Measurements from ENCODE around the gene KRTAP5-5.
"Not testable (repeated sequence)": the region's sequence is repeated elsewhere in the genome, so short reads cannot be mapped to it uniquely, and the experiment has no call there.

The KRTAP5-5 gene, protein sequence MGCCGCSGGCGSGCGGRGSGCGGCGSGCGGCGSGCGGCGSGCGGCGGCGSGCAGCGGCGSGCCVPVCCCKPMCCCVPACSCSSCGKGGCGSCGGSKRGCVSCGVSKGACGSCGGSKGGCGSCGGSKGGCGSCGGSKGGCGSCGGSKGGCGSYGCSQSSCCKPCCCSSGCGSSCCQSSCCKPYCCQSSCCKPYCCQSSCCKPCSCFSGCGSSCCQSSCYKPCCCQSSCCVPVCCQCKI

DNA sequence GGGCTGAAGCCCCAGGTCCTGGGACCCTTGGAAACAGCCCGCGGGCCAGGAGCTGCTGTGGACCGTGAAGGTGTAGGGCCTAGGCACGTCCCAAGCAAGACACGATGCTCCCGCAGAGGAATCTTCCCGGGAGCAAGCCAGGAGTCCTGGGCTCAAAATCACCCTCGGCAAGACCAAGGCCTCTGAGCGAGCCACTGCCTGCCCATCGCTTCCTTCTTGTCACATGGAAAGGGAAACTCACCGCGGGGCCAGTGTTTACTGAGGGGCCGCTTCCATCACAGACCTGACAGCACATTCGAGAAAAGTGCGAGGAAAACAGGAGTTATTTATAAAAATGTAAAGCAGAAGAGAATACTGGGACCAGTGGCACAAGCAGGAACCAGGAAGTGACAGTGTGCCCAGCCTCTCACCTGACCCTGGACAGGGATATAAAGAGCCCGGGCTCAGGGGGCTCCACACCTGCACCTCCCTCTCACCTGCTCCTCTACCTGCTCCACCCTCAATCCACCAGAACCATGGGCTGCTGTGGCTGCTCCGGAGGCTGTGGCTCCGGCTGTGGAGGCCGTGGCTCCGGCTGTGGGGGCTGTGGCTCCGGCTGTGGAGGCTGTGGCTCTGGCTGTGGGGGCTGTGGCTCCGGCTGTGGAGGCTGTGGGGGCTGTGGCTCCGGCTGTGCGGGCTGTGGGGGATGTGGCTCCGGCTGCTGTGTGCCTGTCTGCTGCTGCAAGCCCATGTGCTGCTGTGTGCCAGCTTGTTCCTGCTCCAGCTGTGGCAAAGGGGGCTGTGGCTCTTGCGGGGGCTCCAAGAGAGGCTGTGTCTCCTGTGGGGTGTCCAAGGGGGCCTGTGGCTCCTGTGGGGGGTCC is at the start of gene KRTAP5-5:
Gene KRTAP5-5, plus strand, starts transcription at position 450 of the 860 bp plus-strand sequence. Its CDS starts 66 bp downstream, at position 516.
- no peak for DNase-seq

DNA sequence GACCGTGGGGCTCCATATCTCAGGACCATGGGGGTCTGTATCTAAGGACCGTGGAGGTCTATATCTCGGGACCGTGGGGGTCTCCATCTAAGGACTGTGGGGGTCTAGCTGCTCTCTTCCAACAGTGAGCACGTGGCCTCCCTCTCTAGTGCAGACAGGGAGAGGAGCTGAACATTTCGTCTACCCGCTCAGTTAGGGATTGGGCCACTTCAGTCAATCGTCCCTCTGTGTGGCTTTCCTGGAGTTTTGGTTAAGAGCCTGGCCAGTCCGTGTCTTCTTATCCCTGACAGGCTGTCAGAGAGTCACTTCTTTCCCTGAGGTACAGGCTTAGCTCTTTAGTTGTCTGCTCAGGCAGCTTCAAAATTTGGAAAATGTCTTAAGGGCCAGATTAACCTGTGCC is 47.6 kb upstream of the KRTAP5-5 start:
- DNase-seq = no peak

DNA sequence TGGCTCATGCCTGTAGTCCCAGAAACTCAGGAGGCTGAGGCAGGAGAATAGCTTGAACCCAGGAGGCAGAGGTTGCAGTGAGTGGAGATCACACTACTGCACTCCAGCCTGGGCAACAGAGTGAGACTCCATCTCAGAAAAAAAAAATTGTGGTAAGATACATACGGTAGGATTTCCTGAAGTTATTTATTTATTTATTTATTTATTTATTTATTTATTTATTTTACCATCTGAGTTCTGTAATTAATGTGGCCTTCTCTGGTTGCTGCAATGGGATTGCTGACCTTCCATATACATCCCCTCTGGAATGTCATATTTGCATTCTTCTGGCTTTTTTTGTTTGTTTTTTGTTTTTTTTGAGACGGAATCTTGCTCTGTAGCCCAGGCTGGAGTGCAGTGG is 46.7 kb upstream of the KRTAP5-5 start:
- not testable (repeated sequence) for DNase-seq

DNA sequence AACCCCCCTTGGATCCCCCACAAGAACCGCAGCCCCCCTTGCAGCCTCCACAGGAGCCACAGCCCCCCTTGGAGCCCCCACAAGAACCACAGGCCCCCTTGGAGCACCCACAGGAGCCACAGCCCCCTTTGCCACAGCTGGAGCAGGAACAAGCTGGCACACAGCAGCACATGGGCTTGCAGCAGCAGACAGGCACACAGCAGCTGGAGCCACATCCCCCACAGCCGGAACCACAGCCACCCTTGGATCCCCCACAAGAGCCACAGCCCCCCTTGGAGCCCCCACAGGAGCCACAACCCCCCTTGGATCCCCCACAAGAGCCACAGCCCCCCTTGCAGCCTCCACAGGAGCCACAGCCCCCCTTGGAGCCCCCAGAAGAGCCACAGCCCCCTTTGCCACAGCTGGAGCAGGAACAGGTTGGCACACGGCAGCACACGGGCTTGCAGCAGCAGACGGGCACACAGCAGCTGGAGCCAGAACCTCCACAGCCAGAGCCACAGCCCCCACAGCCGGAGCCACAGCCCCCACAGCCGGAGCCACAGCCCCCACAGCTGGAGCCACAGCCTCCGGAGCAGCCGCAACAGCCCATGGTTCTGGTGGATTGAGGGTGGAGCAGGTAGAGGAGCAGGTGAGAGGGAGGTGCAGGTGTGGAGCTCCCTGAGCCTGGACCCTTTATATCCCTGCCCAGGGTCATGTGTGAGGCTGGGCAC is 44.8 kb upstream of the KRTAP5-5 start, which contains the start of gene KRTAP5-1:
Gene KRTAP5-1, minus strand, starts transcription at position 623 of the 710 bp plus-strand sequence. Its CDS starts 34 bp downstream, at position 589.
- not testable (repeated sequence) for DNase-seq

DNA sequence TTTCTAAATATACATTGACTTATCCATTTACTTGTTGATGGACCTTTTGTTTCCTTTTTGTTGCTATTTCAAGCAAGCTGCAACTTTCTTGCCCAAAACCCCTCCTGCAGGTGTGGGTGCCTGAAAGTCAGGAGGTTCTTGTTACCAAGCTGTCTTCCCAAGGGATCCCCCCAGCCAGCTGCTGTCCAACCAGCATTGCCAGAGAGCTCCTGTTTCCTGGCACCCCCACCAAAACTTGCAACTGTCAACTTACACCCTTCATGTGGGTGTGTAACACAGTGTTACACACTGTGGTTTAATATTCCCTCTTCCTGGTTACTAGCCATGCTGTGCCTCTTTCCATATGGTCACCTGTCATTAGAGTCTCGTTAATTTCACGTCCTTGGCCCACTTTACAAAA is 42.9 kb upstream of the KRTAP5-5 start:
- DNase-seq = no peak

DNA sequence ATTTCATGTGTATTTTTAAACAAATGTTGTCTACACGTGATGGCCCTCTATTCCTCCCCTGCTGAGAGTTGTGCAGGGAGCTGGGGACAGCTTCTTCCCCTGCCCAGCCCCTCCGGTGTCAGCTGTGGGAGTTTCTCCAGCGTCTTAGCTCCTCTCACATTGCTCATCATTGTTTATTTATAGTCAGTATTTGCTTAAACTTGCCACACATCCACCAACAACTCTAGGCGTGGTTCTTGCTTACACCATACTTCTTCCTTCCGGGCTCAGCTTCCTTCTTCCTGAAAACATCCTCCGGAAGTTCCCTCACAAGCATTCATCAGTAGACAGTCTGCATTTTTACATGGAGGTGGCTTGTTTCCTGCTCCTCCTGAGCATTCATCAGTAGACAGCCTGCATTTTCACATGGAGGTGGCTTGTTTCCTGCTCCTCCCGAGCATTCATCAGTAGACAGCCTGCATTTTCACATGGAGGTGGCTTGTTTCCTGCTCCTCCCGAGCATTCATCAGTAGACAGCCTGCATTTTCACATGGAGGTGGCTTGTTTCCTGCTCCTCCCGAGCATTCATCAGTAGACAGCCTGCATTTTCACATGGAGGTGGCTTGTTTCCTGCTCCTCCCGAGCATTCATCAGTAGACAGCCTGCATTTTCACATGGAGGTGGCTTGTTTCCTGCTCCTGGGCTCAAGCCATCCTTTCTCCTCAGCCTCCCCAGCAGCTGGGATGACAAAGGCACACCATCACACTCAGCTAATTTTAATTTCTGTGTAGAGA is 40.2 kb upstream of the KRTAP5-5 start:
- DNase-seq = not testable (repeated sequence)

DNA sequence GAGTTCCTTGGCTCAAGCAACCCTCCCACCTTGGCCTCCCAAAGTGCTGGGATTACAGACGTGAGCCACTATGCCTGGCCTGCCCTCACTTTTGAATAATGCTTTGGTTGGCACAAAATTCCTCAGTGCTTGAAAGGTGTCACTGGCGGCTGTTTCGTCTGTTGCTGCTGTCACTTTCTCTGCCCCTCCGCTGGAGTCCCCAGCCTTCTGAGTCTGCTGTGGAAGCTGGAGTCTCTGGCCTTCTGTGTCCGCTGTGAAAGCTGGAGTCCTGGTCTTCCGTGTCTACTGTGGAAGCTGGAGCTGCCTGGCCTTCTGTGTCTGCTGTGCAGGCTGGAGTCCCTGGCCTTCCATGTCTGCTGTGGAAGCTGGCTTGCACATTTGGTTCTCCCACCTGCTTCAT is 39.6 kb upstream of the KRTAP5-5 start:
- DNase-seq = no peak

DNA sequence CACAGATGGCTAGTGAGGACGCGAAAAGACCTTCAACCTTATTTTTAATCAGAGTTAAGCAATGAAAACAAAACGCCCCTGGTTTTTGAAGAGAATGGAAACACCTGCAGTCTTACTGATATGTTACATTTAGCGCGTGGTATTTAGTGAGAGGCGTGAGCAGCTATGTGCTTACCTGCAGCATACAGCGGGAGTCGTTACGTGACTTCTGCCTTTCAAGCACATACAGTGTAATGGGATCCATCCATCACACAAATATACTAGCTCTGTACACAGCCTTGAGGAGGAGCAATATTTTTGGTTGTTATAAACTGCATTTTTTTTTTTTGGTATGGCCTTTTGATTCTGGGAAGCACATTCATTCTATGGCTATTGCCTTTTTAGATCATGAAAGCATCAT is 36.9 kb upstream of the KRTAP5-5 start:
- peak in 1 of 2 experiments; percentile 9 for DNase-seq

DNA sequence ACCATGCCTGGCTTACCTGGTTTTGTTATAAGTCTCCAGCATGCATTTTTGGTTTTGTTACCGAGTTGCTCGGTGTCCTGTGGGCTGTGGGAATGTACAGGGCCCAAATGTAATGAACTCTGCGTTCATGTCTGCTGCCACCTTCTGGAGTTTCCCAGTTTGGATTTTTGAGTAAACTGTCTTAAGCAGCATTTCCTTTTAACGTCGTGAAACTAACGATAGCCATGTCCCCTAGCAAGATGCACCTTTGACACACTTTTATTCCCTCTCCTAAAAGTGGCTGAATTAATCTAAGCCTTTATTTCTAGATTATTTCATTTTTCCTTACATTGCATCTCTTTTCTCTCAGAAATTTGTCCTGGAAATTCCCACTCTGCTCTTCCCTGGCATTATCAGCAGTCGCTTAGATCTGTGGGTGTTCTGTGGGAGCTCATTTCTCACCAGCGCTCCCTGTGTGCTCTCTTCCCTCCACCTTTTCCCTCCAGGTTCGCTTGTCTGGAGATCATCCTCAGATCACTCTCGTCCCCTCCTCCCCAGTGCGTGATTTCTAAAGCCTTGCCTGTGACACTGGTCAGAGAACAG is 33.5 kb upstream of the KRTAP5-5 start:
- DNase-seq = not testable (repeated sequence)

DNA sequence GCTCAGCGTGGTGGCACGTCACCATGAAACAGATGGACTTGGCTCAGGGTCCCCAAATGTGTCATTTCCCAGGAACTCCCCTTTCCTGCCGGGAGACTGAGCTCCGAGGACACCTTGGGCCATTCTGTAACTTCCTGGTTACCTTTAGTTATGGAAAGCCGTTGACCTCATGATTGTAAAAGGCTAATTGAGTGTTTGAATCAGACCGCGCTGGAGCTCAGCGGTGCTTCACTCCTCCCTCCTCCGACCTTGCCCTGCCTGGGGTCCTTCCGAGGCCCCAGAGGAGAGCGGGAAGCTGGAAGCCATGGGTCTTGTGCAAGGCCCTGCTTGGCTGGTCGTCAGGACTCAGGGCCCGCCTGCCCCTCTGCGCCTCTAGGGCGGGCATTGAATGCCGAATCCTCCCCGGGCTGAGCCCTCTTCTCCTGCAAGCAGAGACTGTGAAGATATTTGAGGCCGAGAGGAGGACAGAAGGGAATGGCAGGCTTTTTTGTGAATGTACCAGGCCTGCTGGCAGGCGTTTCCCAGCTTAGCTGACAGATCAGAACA is 32.9 kb upstream of the KRTAP5-5 start:
- not testable (repeated sequence) for DNase-seq

DNA sequence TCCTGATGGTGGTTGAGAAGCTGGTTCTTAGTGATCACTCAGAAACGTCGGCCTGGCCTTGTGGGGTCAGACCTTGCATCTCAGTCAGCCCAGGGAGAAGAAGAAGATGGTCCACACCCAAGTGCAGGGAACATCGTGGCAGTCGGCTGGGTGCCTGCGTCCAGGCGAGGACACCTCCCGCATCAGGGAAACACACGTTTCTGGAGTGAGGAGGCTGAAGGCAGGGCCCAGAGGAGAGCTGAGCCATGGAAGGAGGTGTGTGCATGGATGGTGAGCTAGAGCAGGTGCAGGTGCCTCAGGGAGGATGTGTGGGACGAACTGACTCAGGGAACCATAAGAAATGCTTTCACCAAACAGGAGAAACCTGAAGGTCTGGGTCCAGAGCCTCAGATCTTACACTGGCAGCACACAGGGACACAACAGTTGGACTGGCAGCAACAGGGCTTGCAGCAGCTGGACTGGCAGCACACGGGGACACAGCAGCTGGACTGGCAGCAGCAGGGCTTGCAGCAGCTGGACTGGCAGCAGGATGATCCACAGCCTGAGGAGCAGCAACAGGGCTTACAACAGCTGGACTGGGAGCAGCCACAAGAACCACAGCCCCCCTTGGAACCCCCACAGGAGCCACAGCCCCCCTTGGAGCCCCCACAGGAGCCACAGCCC is 32.1 kb upstream of the KRTAP5-5 start:
- no peak for DNase-seq

DNA sequence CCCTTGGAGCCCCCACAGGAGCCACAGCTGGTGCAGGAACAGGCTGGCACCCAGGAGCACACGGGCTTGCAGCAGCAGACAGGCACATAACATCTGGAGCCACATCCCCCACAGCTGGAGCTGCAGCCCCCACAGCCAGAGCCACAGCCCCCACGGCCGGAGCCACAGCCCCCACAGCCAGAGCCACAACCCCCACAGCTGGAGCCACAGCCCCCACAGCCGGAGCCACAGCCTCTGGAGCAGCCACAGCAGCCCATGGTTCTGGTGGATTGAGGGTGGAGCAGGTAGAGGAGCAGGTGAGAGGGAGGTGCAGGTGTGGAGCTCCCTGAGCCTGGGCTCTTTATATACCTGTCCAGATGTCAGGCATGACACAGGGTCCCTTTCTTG is 31.6 kb upstream of the KRTAP5-5 start, which contains the start of gene KRTAP5-2:
Gene KRTAP5-2, minus strand, starts transcription at position 301 of the 387 bp plus-strand sequence. Its CDS starts 44 bp downstream, at position 257.
- DNase-seq = no peak

DNA sequence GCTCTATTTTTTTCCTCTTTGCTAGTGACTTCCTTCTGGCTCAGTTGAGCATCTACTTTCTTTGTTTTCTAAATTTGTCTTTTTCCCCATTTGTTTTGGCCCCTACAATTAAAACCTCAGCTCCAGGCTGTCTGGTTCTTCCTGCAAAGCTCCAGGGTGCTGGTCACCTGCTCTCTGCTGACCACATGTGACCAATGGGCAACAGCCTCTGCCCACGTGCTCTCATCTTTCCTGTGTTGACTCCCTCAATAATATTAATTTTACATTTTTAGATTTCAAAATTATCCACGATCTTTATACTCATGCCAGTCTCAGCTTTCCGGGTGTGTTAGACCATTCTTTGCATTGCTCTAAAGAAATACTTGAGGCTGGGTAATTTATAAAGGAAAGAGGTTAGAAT is 31.2 kb upstream of the KRTAP5-5 start:
- not testable (repeated sequence) for DNase-seq

DNA sequence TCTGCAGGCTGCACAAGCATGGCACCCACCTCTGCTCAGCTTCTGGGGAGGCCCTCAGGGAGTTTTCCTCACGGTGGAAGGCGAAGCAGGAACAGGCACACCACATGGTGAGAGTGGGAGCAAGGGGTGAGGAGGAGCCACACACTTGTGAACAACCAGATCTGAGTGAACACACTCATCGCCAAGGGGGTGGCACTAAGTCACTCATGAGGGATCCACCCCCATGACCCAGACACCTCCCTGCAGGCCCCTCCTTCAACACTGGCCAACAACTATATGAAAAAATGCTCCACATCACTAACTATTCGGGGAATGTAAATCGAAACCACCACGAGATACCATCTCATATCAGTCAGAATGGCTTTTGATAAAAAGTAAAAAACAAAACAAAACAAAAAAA is 30.8 kb upstream of the KRTAP5-5 start:
- no peak for DNase-seq

DNA sequence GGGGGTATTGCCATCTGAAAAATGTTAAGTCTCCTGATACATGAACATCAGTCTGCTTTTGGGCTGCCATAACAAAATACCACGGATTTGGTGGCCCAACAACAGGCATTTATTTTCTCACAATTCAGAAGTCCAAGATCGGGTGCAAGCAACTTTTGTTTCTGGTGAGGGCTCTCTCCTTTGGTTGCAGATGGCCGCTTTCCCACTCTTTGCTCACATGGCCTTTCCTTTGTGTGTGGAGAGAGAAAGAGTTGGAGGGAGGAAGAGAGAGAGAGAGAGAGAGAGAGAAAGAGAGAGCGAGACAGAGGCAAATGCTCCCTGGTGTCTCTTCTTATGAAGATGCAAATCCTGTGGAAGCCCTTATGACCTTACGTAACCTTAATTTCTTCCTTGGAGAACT is 28.9 kb upstream of the KRTAP5-5 start:
- no peak for DNase-seq

DNA sequence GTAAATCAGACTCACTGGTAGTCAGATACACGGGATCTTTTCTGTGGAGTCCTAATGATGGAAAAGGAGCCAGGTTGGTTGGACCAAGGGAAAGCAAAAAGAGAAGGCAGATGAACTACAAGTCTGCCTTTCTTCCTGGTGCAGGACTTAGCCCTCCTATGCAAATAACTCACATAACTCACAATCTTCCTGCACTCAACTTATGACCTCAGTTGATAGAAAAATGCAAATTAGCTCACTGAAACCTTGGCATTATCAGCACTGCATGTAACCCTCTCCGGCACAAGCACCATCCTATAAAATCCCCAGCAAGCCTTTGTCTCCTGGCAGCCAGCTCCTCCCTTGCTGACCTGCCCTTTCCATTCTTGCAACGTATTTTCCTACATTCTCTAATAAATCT is 27.9 kb upstream of the KRTAP5-5 start:
- not testable (repeated sequence) for DNase-seq

DNA sequence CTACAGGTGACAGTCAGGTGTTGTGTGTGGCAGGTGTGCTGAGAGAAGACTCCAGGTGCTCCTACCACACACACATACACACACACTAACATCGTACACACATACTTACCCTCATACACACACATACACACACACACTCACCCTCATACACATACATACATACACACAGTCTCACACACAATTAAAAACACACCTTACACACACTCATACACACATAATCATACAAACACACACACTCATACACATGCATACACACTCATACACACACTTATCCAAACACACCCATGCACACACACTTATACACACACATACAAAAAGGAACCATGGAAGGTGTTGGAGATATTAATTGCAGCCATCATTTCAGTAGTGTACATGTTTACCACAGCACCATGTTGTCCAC is 25.9 kb upstream of the KRTAP5-5 start:
- no peak for DNase-seq

DNA sequence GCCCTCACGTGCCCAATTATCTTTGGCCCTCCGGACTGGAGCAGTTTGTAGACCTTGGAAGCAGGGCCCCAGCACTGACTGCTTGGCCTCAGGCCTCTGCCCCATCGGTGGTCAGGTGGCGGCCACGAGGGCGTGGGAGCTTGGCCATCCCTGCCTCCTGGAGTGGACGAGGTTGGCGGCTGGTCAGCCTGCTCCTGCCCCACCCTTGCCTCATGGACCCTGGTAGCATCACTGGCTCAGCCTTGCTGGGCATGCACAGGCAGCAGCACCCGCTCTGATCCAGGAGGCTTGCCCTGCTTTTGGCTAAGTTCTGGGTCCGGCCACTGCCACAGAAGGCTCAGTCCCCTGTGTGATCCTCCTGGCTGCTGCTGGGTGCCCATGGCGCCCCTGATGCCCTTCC is 25.4 kb upstream of the KRTAP5-5 start:
- no peak for DNase-seq

DNA sequence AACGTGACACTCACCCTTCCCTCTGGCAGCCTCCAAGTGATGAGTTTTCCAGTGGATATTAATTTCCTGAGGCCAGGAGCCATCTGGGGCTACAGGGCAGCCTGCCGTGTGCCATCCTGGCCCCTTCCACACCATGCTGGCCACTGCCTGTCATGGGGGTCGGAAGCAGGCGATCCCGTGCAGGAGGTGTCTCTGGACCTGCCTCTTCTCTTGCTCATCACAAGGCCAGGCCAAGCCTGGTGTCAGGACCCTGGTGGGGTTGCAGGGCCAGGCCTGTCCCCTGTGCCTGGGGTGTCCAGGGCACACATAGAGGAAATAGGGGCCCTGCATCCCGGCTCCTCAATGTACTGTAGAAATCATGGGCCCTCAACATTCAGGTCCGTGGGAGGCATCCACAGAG is 24.9 kb upstream of the KRTAP5-5 start:
- no peak for DNase-seq

DNA sequence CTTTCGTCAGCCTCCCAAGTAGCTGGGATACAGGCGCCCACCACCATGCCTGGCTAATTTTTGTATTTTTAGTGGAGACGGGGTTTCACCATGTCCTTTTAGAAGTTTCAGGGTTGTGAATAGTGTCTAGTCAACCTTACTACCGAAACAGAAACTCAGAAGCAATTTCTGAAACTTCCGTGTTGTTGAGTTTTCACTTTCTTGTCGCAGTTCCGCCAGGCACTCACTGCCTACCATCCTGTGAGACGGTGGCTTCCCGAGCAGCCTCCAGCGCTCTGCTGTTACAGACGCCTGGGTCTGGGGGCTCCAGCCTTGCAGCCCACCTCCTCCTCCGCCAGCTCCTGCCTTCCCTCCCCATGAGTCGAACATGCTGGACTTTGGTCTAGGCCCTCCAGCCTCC is 23.7 kb upstream of the KRTAP5-5 start:
- not testable (repeated sequence) for DNase-seq

DNA sequence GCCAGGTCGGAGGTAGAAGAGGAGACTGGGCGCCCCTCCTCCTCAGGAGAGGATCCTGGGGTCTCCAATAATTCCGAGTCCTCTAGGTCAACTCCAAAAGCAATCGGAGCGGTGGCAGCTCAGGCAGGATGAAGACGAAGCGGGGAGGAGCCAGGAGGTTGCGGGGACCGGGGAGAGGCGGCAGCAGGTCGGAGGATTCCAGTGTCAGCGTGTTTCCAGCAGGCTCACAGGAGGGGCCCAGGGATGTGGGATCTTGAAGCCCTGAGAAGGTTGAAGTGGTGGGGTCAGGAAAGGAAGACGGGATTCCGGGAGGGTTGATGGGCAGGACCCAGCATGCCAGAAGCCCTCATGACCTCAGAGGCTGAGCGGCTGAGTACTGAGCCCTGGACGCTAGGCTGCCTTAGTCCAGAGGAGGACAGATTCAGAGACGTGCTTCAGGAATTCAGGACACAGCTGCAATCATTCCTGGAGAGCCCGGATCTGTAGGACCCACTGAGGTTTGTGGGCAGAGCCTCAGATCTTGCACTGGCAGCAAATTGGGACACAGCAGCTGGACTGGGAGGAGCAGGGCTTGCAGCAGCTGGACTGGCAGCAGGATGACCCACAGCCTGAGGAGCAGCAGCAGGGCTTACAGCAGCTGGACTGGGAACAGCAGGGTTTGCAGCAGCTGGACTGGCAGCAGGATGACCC is 22.3 kb upstream of the KRTAP5-5 start:
- DNase-seq = not testable (repeated sequence)

Data from NCI-H2081 (cell line).